ENCODE measurements around the gene ADGRE2.

Gene ADGRE2

DNA sequence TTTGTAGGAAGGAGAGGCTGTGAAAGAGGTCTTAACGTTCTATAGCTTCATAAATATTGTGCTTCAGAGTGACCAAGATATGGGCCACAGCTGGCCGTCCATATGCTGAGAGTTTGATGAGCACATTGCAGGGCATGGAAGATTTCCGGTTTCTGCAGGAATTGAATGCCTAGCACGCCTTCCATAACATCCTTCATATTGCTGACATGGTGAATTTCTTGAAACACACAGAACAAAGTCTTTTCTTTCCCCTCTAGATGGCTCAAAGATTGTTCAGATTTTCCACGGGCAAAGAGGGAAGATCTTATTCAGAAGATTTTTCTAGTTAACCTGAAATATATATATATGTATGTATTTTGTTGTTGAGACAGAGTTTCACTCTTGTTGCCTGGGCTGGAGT lies 42.4 kb downstream of the ADGRE2 start:
- no peak overlapping the region for H2AFZ ChIP-seq (ENCODE audit: low read depth, low read length, severe bottlenecking)
- H3K4me3 ChIP-seq (ENCODE audit: insufficient read depth, low read length, poor library complexity, severe bottlenecking) = no peak overlapping the region
- no peaks in the 10 kb centered on the region for H3K27me3 ChIP-seq (ENCODE audit: low read length)
- H3F3A ChIP-seq (ENCODE audit: insufficient read depth) = no peaks in the 10 kb centered on the region
- no peaks in the 10 kb centered on the region for H3K36me3 ChIP-seq (ENCODE audit: low read length)
- TF ChIP-seq EZH2phosphoT487 (conservative IDR thresholded peaks at IDR 0.05; ENCODE audit: low read length) = no peak
- TF ChIP-seq, protein P1, sequence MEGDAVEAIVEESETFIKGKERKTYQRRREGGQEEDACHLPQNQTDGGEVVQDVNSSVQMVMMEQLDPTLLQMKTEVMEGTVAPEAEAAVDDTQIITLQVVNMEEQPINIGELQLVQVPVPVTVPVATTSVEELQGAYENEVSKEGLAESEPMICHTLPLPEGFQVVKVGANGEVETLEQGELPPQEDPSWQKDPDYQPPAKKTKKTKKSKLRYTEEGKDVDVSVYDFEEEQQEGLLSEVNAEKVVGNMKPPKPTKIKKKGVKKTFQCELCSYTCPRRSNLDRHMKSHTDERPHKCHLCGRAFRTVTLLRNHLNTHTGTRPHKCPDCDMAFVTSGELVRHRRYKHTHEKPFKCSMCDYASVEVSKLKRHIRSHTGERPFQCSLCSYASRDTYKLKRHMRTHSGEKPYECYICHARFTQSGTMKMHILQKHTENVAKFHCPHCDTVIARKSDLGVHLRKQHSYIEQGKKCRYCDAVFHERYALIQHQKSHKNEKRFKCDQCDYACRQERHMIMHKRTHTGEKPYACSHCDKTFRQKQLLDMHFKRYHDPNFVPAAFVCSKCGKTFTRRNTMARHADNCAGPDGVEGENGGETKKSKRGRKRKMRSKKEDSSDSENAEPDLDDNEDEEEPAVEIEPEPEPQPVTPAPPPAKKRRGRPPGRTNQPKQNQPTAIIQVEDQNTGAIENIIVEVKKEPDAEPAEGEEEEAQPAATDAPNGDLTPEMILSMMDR (IDR thresholded peaks at IDR 0.05; ENCODE audit: insufficient read depth, low read length, poor library complexity, severe bottlenecking) = no peak
- H4K20me1 ChIP-seq (ENCODE audit: low read depth, low read length) = no peaks in the 10 kb centered on the region
- no peak overlapping the region for H3K9ac ChIP-seq (ENCODE audit: low read length)
- no peaks in the 10 kb centered on the region for H3K79me2 ChIP-seq (ENCODE audit: insufficient read depth, low read length)
- no peak overlapping the region for H3K27ac ChIP-seq (ENCODE audit: low read depth, low read length)
- H3K9me3 ChIP-seq (ENCODE audit: insufficient read depth, low read length) = no peaks in the 10 kb centered on the region
- H3K4me2 ChIP-seq (ENCODE audit: low read depth, low read length, poor library complexity, severe bottlenecking) = no peak overlapping the region
- no peaks in the 10 kb centered on the region for H3K9me2 ChIP-seq (replicated peaks; ENCODE audit: insufficient read depth, low read length)

DNA sequence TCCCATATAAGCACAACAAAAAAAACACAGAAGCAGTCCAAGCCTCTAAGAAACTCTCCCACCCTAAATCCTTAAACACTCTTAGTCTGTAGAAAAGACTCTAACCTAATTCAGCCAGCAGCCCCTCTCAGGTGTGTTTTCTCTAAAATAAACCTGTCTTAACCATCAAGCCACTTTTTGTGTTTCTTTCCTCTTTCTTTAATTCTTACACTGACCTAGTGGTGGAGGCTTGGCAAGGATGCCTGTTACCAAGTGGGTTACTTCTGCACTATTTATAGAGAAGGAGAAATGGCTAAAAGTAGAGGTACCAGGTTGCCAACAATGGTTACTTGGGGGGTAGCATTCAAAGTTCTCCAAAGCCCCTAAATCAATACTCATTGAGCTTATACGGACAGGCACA lies 44.8 kb downstream of the ADGRE2 start:
- Histone ChIP-seq H2AFZ (ENCODE audit: low read depth, low read length, severe bottlenecking) (no peak overlapping the region), H4K20me1 (ENCODE audit: low read depth, low read length) (no peaks in the 10 kb centered on the region), H3F3A (ENCODE audit: insufficient read depth) (no peaks in the 10 kb centered on the region), H3K36me3 (ENCODE audit: low read length) (no peaks in the 10 kb centered on the region), H3K4me3 (ENCODE audit: insufficient read depth, low read length, poor library complexity, severe bottlenecking) (no peak overlapping the region), H3K27ac (ENCODE audit: low read depth, low read length) (no peak overlapping the region), H3K9me2 (replicated peaks; ENCODE audit: insufficient read depth, low read length) (no peaks in the 10 kb centered on the region), H3K9ac (ENCODE audit: low read length) (no peak overlapping the region), H3K9me3 (ENCODE audit: insufficient read depth, low read length) (no peaks in the 10 kb centered on the region), H3K79me2 (ENCODE audit: insufficient read depth, low read length) (no peaks in the 10 kb centered on the region), H3K27me3 (ENCODE audit: low read length) (no peaks in the 10 kb centered on the region), H3K4me2 (ENCODE audit: low read depth, low read length, poor library complexity, severe bottlenecking) (no peak overlapping the region)
- TF ChIP-seq EZH2phosphoT487 (conservative IDR thresholded peaks at IDR 0.05; ENCODE audit: low read length) = no peak
- TF ChIP-seq, protein P1 (IDR thresholded peaks at IDR 0.05; ENCODE audit: insufficient read depth, low read length, poor library complexity, severe bottlenecking) = no peak

DNA sequence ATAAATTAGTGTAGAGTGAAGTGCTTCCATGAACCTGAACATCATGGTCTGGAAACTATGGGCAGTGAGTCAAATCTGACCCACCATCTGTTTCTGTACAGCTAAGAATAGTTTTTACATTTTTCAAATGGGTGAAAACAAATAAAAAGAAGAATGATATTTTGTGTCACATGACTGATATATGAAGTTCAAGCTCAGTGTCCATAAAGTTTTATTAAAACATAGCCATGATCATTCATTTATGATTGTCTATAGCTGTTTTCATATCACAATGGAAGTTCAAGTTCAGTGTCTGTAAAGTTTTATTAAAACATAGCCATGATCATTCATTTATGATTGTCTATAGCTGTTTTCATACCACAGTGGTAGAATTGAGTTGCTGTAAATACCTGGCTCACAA lies 45.9 kb downstream of the ADGRE2 start:
- Histone ChIP-seq H3K27ac (ENCODE audit: low read depth, low read length) (no peak overlapping the region), H4K20me1 (ENCODE audit: low read depth, low read length) (no peaks in the 10 kb centered on the region), H3K36me3 (ENCODE audit: low read length) (no peaks in the 10 kb centered on the region), H3K4me2 (ENCODE audit: low read depth, low read length, poor library complexity, severe bottlenecking) (no peak overlapping the region), H2AFZ (ENCODE audit: low read depth, low read length, severe bottlenecking) (no peak overlapping the region), H3K79me2 (ENCODE audit: insufficient read depth, low read length) (no peaks in the 10 kb centered on the region), H3K9me3 (ENCODE audit: insufficient read depth, low read length) (no peaks in the 10 kb centered on the region), H3K9me2 (replicated peaks; ENCODE audit: insufficient read depth, low read length) (no peaks in the 10 kb centered on the region), H3K27me3 (ENCODE audit: low read length) (no peaks in the 10 kb centered on the region), H3K9ac (ENCODE audit: low read length) (no peak overlapping the region), H3F3A (ENCODE audit: insufficient read depth) (no peaks in the 10 kb centered on the region), H3K4me3 (ENCODE audit: insufficient read depth, low read length, poor library complexity, severe bottlenecking) (no peak overlapping the region)
- TF ChIP-seq, protein P1 (IDR thresholded peaks at IDR 0.05; ENCODE audit: insufficient read depth, low read length, poor library complexity, severe bottlenecking) = no peak
- no peak for TF ChIP-seq EZH2phosphoT487 (conservative IDR thresholded peaks at IDR 0.05; ENCODE audit: low read length)
